WERI-Rb-1 (cell line): Measurements from ENCODE around the gene TNNT1.

Experiments used
- DNase-seq: peaks from one replicate; pipeline ENCODE4 v3.0.0-alpha.2; 2020
- H3K27ac ChIP-seq: fragments of 250-450 bp; sonication (Bioruptor Pico); 2 replicates; pipeline ENCODE4 v1.5.1; 2020; ENCODE audit warnings: mild to moderate bottlenecking, moderate library complexity
- H3K27me3 ChIP-seq: fragments of 250-450 bp; sonication (Bioruptor Pico); 2 replicates; pipeline ENCODE4 v1.5.1; 2021; ENCODE audit warnings: mild to moderate bottlenecking, low read depth, moderate library complexity; ENCODE audit not compliant: insufficient read depth, severe bottlenecking
- H3K36me3 ChIP-seq: fragments of 250-450 bp; sonication (Bioruptor Pico); 2 replicates; pipeline ENCODE4 v1.5.1; 2020; ENCODE audit warnings: mild to moderate bottlenecking, moderate library complexity
- H3K4me3 ChIP-seq: 2 replicates; pipeline ENCODE4 v1.5.1; 2011; ENCODE audit warnings: low read depth, mild to moderate bottlenecking, control low read depth, low read length
- H3K9me3 ChIP-seq: fragments of 250-450 bp; sonication (Bioruptor Pico); 2 replicates; pipeline ENCODE4 v1.5.1; 2021; ENCODE audit warnings: mild to moderate bottlenecking, moderate library complexity; ENCODE audit not compliant: severe bottlenecking
- CTCF ChIP-seq: IDR thresholded peaks from 2 replicates; pipeline ENCODE4 v1.5.1; 2011; ENCODE audit warnings: low read depth, mild to moderate bottlenecking, control low read depth, inconsistent platforms, low read length

The TNNT1 gene

GRCh38 chr19:55149078-55150003 lies at the start of gene TNNT1:
TSS of gene TNNT1 (minus strand) at chr19:55149206. CDS start at chr19:55147157, 2,049 bp downstream.
- H3K27me3 ChIP-seq: no peaks in the 10 kb centered on the region
- DNase-seq: no peak
- H3K27ac ChIP-seq: peak within 1 kb of the TSS; percentile 24
- H3K4me3 ChIP-seq: no peak within 1 kb of the TSS
- H3K9me3 ChIP-seq: peaks cover 19% of the 10 kb centered on the region
- no peak for TF ChIP-seq CTCF
- peaks cover 3% of the 10 kb centered on the region; the same call in 1 of the 2 replicates for H3K36me3 ChIP-seq

- DNase-seq: no peak
- H3K27ac ChIP-seq: no peak overlapping the region
These were observed 49.6 kb upstream of the TNNT1 start for GRCh38 chr19:55198651-55199050.

GRCh38 chr19:55197528-55197927 lies 48.5 kb upstream of the TNNT1 start:
- H3K27me3 ChIP-seq: no peaks in the 10 kb centered on the region
- DNase-seq: no peak
- TF ChIP-seq CTCF: no peak

More at GRCh38 chr19:55198651-55199050, 49.6 kb upstream of the TNNT1 start:
- TF ChIP-seq CTCF: no peak
- Histone ChIP-seq H3K27me3 (no peaks in the 10 kb centered on the region), H3K36me3 (no peaks in the 10 kb centered on the region), H3K4me3 (no peak overlapping the region), H3K9me3 (no peaks in the 10 kb centered on the region)

GRCh38 chr19:55196803-55197202 lies 47.8 kb upstream of the TNNT1 start:
- no peak for TF ChIP-seq CTCF
- Histone ChIP-seq H3K36me3 (no peaks in the 10 kb centered on the region), H3K4me3 (no peak overlapping the region), H3K9me3 (no peaks in the 10 kb centered on the region), H3K27me3 (no peaks in the 10 kb centered on the region), H3K27ac (no peak overlapping the region)
- no peak for DNase-seq

More at GRCh38 chr19:55197528-55197927, 48.5 kb upstream of the TNNT1 start:
- no peak overlapping the region for H3K4me3 ChIP-seq
- H3K27ac ChIP-seq: no peak overlapping the region
- H3K36me3 ChIP-seq: no peaks in the 10 kb centered on the region
- H3K9me3 ChIP-seq: no peaks in the 10 kb centered on the region

- H3K27me3 ChIP-seq: no peaks in the 10 kb centered on the region
- no peak overlapping the region for H3K4me3 ChIP-seq
- no peak for TF ChIP-seq CTCF
- no peaks in the 10 kb centered on the region for H3K9me3 ChIP-seq
- H3K36me3 ChIP-seq: no peaks in the 10 kb centered on the region
- no peak for DNase-seq
- H3K27ac ChIP-seq: no peak overlapping the region
These were observed 44.5 kb upstream of the TNNT1 start for GRCh38 chr19:55193481-55193880.
